HG02763 (cell line): ENCODE results near the gene SLC3A2.

Experiments used
- ATAC-seq: cut with Tn5 transposase; IDR thresholded peaks from one replicate; pipeline ENCODE4 v1.9.1; 2021; ENCODE audit warnings: mild to moderate bottlenecking, moderate library complexity; ENCODE audit not compliant: unreplicated experiment

Gene SLC3A2

GRCh38 chr11:62908468-62909072, 27.9 kb downstream of the SLC3A2 start:
- ATAC-seq: no peak

DNA sequence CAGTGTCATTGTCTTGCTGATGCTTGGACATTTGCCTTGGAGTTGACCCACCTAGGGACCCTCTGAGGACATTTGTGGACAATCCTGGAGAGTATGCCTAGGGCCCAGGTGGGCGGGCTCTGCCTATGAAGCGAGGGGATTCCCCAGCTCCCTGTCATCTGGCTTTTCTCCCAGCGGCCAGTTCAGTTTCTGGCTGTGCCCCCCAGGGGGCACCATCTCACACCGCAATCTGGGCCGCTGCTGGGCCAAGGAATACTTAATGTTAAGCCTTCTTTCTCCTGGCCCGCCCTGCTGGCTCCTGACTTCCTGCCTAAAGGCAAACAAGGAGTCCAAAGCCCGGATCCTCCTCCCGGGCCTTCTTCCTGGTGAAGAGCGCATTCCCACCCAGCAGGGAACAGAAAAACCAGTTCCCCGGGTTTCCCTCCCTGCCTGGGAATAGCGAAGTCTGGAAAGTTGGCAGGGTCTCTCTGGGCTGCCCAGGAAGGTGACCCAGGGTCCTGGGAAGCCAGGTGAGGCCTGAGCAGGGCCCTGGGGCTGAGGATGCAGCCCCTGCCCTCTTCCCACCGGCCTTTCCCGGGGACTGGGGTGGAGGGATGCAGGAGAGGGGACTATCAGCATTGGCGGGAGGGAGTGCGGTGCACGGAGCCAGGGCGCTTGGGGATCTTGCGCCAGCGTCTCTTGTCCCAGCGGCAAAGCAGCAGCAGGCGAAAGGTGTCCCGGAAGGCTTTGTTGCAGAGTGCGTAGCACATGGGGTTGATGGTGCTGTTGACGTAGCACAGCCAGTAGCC, 28.6 kb downstream of the SLC3A2 start:
- ATAC-seq: no peak

DNA sequence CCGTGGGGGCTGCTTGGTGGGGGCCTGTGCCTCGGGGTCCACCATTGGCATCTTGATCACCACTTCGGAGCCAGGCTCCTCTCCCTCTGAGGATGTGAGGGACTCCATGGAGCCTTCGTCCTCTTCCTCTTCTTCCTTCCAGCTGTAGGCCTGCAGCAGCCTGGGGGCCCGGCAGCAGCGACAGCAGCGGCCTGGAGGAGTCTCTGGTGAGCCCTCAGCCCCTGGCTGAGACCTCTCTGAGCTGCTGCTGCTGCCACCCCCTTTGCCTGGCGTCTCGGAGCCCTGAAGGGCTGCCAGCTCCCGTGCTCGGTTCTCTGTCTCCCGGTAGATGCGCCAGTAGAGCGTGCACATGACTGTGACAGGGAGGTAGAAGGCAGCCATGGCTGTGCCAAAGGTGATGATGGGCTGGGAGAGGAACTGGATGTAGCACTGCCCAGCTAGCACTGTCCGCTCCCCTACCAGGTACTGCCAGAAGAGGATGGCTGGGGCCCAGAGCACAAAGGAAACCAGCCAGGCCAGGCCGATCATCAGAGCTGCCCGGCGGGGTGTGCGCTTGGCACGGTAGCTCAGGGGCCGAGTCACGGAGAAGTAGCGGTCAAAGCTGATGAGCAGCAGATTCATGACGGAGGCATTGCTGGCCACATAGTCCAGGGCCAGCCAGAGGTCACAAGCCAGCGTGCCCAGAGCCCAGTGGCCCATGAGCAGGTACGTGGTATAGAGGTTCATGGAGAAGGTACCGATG, 29.6 kb downstream of the SLC3A2 start:
- no peak for ATAC-seq

DNA sequence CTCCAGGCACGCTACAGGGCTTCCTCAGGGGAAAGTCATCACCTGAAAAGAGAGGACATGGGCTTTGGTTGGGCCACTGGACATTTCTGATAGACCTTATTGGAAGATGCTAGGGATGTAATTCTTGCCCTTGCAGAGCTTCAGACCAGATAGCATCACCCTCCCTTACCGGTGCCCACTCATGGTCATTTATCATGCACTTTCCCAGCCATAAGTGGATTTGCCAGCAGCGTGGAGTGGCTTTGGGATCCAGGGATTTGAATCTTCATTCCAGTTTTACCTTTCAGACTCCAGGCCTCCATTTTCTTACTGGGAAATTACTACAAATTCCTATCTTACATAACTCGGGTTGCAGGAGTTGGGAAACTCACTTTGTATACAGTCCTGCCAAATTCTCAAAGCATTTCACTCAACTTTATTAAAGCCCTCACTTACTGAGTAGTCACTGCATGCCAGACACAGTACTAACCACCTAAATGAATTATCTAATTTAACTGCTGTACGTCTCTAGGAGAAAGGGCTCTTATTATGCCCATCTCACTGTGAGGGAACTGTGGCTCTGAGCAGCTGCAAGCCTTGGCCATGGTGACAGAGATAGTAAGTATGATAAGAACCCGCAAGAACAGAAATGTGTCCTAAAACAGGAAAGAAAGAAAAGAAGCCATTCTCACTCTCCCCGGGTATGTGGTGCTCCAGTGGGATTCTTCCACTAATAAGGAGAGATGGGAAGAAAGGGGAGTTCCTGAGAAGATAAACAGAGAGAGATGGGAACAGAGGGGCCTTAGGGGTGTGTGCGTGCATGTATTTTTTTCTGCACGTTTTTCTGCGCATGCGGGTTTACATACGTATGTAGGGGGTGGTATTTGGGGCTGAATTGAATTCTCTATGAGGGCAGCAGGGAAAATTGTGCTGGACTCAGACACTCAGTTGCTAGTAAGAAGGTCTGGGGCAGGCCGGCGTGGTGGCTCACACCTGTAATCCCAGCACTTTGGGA, 30.7 kb downstream of the SLC3A2 start:
- ATAC-seq: no peak

DNA sequence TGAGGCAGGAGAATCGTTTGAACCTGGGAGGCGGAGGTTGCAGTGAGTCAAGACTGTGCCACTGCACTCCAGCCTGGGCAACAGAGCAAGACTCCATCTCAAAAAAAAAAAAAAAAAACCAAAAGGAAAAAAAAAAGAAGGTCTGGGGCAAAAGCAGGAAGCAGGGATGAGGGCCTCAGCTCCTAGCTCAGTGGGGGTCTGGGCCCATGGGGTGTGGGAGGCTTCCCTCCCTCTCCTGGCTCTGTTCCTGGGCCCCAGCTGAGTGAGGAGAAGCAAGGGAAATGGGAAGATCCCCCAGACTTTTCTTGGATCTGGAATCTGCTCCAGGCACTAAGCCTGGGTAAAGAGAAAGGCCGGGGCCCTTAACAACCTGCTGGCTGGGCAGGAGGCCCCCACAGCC, 31.6 kb downstream of the SLC3A2 start:
- no peak for ATAC-seq

DNA sequence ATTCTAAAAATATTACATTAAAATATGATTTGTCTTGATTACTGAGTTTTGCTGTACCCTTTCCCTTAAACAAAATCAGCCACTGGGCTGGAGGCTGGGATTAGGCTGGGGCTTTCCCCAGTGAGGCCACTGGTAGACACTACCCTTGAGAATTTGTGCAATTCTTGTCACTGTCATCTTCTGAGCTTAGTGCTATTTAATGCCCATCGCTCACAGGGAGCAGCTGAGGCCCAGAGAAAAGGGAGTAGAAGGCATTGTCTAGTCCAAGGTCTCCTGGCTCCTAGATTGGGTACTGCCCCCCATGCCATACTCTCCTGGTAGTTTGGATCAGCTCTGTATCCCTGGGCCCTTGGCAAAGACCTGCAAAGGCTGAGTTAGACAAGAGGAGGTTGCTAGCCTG, 33.7 kb downstream of the SLC3A2 start:
- ATAC-seq: no peak

GRCh38 chr11:62917906-62918502, 37.3 kb downstream of the SLC3A2 start:
- ATAC-seq: no peak

DNA sequence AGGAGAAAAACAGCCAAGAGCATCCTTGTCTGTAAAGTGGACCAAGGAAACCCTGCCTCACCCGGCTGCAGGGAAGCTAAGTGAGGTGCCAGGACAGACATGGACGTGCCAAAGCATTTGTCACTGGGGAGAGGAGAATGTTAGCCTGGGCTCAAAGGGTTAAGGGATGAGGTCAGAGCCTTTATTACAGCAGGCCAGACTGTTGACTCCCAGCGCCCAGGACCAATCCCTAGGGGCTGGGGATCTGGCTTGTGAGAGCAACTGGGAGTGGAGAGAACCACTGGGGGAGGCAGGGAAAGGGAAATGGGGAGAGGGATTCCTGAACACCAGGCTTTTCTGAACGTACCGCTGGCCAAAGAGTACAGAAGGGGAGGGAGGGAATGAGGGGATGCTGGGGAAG, 37.8 kb downstream of the SLC3A2 start:
- ATAC-seq: no peak

GRCh38 chr11:62919476-62919875, 38.8 kb downstream of the SLC3A2 start:
- no peak for ATAC-seq

DNA sequence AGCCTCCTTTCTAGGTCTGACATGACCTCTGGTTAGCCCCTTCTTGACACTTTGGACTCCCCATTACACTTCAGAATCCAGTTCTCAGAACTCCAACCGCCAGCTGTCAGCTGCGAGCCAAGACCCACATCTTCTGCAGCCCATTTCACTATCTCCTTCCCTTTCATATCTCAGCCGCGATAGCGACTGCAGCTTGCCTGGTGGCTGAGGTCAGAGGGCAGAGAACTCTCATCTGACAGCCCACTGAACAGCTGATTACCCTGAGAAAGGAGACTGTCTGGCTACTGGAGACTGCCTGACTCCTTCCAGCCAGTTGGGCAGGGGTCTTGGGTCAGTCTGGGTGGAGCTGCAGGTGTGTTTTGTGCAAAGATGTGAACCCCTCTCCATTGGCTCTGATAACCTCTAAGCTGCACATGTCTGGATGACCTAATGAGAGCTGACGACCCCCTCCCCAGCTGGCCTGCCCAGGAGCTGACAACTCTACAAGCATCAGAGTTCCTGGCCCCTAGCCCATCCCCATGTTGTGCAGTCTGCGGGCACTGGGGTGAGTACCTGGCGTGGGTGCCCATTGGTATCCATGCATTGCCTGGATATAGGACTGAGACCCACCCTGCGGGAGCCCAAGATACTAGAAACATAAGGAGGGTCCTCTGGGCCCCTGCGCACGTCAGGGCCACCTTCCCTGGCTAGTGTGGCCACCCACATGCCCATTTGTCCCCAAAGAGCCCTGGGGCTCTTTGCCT, 39.4 kb downstream of the SLC3A2 start:
- ATAC-seq: no peak

- no peak for ATAC-seq
Observed at GRCh38 chr11:62921201-62921572, 40.5 kb downstream of the SLC3A2 start, which contains the start of gene CHRM1. Gene CHRM1, minus strand, starts transcription at chr11:62921363. Its CDS starts 10,263 bp downstream, at chr11:62911100.

GRCh38 chr11:62921573-62922188, 41.0 kb downstream of the SLC3A2 start:
- no peak for ATAC-seq

GRCh38 chr11:62922189-62922589, 41.5 kb downstream of the SLC3A2 start:
- ATAC-seq: no peak

DNA sequence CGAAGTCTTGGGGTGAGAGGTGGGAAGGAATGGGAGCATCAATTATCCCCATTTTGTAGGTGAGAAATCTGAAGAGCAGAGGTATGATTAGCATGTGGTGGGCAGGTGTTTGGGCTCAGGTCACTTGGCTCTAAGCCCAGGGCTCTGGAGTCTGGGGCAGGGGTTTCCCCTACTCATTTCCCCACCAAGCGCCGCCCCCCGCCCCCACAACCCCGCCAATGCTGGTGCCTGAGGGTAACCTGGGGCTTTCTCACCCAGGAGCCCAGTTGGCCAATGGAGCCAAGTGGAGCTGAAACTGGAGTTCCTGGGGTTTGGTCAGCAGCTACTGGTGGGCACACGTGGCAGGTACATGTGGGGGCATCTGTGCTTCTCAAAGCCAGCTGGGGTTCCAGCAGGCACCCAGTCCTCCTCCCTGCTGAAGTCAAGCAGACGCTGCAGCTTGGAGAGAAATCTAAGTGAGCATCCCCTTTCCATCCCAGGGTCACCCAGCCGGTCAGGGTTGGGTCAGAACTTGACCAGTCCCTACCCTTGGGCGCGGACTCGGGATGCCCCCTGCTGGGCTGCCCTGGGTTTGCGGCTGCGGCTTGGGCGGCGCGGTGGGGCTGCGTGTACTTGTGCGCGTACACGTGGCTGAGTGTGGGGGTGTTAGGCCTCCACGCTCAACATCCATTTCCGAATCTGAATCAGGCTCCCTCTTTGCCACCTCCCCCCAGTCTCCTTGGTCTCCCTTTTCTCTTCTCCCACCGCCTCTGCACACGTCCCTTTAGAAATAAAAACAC, 42.1 kb downstream of the SLC3A2 start:
- ATAC-seq: no peak

GRCh38 chr11:62923601-62924411, 43.1 kb downstream of the SLC3A2 start:
- ATAC-seq: no peak

- ATAC-seq: no peak
Observed at GRCh38 chr11:62925308-62925707, 44.6 kb downstream of the SLC3A2 start.
